ENCODE measurements around the gene RHOT2. TPM values are rescaled to one million over a fixed set of nuclear protein-coding genes. Genes with fewer than 3 reads are reported as not detected.
A peak's percentile ranks its signal among the peaks of the same experiment; 100 is the strongest.

Gene RHOT2
- total and polyA plus RNA-seq, 9 of the 15 experiments (the other 6 are each of a cell fraction or from before 2014, with no cell fraction given) = 5.0 to 373 (median 112) TPM

DNA sequence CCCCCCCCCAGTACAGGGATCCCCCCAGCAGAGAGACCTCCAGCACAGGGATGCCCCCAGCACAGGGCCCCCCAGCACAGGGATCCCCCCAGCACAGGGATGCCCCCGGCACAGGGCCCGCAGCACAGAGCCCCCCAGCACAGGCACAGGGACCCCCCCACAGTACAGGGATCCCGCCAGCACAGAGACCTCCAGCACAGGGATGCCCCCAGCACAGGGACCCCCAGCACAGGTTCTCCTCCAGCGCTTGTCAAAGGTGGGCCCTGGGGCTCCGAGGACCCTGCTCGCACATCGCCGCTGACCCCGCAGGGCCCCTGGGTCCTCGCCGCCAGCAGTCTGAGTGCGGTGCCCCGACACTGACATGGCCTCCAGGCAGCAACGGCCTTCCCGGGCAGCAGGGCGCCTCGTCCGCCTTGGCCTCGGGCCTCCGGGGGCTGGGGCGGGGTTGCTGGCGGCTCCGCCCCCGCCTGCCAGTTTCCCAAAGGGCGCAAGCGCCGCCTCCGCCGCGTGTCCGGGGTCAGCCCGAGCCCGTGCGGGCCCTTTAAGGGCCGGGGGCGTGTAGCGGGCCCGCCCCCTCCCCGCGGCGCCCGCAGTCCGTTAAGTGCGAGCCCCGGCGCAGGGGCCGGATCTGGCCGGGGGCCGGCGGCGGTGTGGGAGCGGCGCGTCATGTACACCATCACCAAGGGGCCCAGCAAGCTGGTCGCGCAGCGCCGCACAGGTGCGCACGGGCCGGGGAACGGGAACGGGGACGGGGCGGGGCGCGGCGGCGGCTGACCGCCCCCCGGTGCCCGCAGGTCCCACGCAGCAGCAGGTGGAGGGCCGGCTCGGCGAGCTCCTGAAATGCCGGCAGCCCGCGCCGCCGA is 26.4 kb upstream of the RHOT2 start, which contains the start of gene MCRIP2 (continued):
- TF ChIP-seq, protein P1, sequence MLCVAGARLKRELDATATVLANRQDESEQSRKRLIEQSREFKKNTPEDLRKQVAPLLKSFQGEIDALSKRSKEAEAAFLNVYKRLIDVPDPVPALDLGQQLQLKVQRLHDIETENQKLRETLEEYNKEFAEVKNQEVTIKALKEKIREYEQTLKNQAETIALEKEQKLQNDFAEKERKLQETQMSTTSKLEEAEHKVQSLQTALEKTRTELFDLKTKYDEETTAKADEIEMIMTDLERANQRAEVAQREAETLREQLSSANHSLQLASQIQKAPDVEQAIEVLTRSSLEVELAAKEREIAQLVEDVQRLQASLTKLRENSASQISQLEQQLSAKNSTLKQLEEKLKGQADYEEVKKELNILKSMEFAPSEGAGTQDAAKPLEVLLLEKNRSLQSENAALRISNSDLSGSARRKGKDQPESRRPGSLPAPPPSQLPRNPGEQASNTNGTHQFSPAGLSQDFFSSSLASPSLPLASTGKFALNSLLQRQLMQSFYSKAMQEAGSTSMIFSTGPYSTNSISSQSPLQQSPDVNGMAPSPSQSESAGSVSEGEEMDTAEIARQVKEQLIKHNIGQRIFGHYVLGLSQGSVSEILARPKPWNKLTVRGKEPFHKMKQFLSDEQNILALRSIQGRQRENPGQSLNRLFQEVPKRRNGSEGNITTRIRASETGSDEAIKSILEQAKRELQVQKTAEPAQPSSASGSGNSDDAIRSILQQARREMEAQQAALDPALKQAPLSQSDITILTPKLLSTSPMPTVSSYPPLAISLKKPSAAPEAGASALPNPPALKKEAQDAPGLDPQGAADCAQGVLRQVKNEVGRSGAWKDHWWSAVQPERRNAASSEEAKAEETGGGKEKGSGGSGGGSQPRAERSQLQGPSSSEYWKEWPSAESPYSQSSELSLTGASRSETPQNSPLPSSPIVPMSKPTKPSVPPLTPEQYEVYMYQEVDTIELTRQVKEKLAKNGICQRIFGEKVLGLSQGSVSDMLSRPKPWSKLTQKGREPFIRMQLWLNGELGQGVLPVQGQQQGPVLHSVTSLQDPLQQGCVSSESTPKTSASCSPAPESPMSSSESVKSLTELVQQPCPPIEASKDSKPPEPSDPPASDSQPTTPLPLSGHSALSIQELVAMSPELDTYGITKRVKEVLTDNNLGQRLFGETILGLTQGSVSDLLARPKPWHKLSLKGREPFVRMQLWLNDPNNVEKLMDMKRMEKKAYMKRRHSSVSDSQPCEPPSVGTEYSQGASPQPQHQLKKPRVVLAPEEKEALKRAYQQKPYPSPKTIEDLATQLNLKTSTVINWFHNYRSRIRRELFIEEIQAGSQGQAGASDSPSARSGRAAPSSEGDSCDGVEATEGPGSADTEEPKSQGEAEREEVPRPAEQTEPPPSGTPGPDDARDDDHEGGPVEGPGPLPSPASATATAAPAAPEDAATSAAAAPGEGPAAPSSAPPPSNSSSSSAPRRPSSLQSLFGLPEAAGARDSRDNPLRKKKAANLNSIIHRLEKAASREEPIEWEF (CRISPR knock-in tag; IDR thresholded peaks at IDR 0.05) = no peak
- TF ChIP-seq NFIC (IDR thresholded peaks at IDR 0.05) (peak; percentile 36; the same call in 1 of the 2 replicates), NBN (IDR thresholded peaks at IDR 0.05; ENCODE audit: low read depth) (no peak), NR2C2 (CRISPR knock-in tag; IDR thresholded peaks at IDR 0.05) (no peak), NR2C2 (tag; IDR thresholded peaks at IDR 0.05) (peak; percentile 81; the same call in 1 of the 2 replicates)
- TF ChIP-seq, protein P2, sequence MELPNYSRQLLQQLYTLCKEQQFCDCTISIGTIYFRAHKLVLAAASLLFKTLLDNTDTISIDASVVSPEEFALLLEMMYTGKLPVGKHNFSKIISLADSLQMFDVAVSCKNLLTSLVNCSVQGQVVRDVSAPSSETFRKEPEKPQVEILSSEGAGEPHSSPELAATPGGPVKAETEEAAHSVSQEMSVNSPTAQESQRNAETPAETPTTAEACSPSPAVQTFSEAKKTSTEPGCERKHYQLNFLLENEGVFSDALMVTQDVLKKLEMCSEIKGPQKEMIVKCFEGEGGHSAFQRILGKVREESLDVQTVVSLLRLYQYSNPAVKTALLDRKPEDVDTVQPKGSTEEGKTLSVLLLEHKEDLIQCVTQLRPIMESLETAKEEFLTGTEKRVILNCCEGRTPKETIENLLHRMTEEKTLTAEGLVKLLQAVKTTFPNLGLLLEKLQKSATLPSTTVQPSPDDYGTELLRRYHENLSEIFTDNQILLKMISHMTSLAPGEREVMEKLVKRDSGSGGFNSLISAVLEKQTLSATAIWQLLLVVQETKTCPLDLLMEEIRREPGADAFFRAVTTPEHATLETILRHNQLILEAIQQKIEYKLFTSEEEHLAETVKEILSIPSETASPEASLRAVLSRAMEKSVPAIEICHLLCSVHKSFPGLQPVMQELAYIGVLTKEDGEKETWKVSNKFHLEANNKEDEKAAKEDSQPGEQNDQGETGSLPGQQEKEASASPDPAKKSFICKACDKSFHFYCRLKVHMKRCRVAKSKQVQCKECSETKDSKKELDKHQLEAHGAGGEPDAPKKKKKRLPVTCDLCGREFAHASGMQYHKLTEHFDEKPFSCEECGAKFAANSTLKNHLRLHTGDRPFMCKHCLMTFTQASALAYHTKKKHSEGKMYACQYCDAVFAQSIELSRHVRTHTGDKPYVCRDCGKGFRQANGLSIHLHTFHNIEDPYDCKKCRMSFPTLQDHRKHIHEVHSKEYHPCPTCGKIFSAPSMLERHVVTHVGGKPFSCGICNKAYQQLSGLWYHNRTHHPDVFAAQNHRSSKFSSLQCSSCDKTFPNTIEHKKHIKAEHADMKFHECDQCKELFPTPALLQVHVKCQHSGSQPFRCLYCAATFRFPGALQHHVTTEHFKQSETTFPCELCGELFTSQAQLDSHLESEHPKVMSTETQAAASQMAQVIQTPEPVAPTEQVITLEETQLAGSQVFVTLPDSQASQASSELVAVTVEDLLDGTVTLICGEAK (IDR thresholded peaks at IDR 0.05) = peak; percentile 53
- TF ChIP-seq, protein P2 (CRISPR knock-in tag; IDR thresholded peaks at IDR 0.05) = no peak
- TF ChIP-seq, protein P3, sequence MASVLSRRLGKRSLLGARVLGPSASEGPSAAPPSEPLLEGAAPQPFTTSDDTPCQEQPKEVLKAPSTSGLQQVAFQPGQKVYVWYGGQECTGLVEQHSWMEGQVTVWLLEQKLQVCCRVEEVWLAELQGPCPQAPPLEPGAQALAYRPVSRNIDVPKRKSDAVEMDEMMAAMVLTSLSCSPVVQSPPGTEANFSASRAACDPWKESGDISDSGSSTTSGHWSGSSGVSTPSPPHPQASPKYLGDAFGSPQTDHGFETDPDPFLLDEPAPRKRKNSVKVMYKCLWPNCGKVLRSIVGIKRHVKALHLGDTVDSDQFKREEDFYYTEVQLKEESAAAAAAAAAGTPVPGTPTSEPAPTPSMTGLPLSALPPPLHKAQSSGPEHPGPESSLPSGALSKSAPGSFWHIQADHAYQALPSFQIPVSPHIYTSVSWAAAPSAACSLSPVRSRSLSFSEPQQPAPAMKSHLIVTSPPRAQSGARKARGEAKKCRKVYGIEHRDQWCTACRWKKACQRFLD (CRISPR knock-in tag; IDR thresholded peaks at IDR 0.05) = 0 out of 2 replicates have a peak, but pooled peaks have one; percentile 18
- TF ChIP-seq, protein P4, sequence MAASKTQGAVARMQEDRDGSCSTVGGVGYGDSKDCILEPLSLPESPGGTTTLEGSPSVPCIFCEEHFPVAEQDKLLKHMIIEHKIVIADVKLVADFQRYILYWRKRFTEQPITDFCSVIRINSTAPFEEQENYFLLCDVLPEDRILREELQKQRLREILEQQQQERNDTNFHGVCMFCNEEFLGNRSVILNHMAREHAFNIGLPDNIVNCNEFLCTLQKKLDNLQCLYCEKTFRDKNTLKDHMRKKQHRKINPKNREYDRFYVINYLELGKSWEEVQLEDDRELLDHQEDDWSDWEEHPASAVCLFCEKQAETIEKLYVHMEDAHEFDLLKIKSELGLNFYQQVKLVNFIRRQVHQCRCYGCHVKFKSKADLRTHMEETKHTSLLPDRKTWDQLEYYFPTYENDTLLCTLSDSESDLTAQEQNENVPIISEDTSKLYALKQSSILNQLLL (CRISPR knock-in tag; IDR thresholded peaks at IDR 0.05; ENCODE audit: borderline replicate concordance) = no peak

Measured in K562 (cell line).